OCI-LY1 (cell line): Measurements from ENCODE around the gene FHL1.

Experiments
- CTCF ChIP-seq: fragments of 200-600 bp; sonication (generic), shearing (Covaris generic); IDR thresholded peaks from 2 replicates; pipeline ENCODE4 v1.5.1; 2017; ENCODE audit warnings: mild to moderate bottlenecking, antibody characterized with exemption, low read length, moderate library complexity, mixed read lengths
- EZH2 ChIP-seq: fragments of 200-600 bp; sonication (generic), shearing (Covaris generic); IDR thresholded peaks from 2 replicates; pipeline ENCODE4 v1.8.0; 2017; ENCODE audit warnings: borderline replicate concordance, mixed run types, mild to moderate bottlenecking, antibody characterized with exemption, low read length, moderate library complexity, mixed read lengths

GRCh38 chrX:136196691-136197155 is 49.4 kb downstream of the FHL1 start:
- TF ChIP-seq CTCF (no peak), EZH2 (no peak)
